Activated CD4-positive, CD25-positive, alpha-beta regulatory T cell treated with anti-CD3 and anti-CD28 coated beads, Interleukin-2, amount 50 U/mL, for 16 hours (primary cell): ENCODE data around the gene MISP3.

Source experiments
- DNase-seq: peaks from one replicate; pipeline ENCODE4 v3.0.0-alpha.2; 2020; ENCODE audit warnings: low read depth, low spot score

MISP3 gene

DNA sequence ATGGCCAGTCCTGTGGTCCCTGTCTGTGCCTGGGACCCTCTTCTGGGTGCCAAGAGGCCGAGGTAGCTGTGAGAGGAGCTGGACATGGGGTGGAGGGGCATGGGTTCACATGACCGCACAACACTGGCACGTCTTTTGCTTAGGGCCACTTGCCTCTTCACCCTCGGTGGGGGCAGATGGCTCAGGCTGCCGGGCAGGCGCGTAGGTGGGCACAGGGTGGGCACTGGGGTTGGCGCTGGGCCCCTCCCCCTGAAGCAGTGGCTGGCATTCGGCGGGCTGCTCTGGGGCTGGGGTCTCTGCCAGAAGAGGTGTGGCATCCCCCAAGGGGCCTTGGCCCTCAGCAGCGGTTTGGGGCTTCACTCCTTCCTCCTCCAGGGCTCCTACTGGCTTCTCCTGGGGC, 19.1 kb upstream of the MISP3 start:
- DNase-seq = no peak

DNA sequence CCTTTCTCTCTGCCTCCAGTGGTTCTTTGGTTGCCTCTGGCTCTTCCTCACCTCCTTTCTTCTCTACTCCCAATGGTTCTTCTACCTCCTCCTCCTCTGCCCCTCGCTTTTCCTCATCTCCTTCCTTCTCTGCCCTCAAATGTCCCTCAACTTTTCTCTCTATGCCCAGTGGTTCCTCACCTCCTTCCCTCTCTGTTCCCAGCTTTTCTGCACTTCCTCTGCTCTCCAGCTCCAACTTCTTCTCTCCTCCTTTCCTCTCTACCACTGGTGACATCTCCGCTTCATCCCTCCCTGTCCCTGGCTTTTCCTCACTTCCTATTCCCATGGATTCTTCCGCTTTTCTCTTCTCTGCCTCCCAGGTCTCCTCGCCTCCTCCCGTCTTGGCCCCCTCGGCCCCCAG, 18.5 kb upstream of the MISP3 start:
- DNase-seq = no peak

DNA sequence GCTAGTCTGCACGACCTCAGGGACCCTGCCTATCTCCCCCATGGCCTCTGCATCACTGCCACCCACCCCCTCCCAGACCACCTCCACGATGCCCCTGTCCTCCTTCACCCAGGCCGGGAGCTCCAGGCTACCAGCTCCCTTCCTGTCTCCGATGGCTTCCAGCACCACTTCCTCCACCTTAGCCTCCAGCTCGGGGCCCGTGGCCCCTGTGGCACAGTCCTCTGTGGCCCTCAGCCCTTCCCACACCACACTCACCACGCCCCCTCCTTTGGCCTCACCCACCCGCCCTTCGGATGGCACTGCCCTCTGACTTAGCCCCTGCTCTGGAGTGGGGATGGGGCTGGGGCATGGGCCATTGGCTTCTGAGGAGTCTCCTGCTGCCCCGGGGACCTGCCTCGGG, 17.9 kb upstream of the MISP3 start:
- no peak for DNase-seq

DNA sequence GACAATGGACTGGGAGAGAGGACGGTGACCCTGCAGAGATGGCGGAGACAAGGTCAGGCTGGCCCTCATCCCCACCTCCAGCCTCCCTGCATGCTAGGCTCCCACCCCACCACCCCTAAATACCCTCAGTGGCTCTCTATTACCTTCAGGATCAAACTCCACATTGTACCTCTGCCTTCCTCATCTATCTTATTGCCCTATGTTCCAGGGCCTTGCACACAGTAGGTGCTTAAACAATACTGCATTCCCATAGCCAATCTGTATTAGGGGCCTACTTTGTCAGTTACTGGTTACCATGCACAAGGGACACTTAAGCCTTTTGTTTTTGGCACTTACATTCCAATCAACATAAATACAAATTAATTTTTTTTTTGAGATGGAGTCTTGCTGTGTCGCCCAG, 17.2 kb upstream of the MISP3 start:
- no peak for DNase-seq

DNA sequence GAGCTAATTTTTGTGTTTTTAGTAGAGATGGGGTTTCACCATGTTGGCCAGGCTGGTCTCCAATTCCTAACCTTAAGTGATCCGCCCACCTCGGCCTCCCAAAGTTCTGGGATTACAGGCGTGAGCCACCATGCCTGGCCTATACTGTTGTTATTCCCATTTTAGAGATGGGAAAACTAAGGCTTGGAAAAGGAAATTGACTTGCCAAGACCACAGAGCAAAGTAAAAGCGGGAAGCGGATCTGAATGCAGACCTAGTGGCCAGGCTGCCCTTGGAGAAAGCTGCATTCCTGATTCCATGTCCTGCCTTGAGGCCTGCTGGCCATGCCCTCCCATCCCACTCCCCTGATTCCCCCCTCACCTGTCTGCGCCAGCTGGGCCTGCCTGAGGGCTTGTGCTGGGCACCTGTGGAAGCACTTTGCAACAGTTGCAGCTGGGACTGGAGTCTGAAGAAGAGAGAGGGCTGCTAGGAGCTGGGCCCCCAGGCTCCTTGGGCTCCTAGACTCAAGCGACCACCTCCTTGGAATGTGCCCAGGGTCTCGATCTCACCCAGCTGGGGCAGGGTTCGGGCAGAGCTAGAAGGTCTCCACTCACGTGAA, 16.4 kb upstream of the MISP3 start:
- DNase-seq = no peak

DNA sequence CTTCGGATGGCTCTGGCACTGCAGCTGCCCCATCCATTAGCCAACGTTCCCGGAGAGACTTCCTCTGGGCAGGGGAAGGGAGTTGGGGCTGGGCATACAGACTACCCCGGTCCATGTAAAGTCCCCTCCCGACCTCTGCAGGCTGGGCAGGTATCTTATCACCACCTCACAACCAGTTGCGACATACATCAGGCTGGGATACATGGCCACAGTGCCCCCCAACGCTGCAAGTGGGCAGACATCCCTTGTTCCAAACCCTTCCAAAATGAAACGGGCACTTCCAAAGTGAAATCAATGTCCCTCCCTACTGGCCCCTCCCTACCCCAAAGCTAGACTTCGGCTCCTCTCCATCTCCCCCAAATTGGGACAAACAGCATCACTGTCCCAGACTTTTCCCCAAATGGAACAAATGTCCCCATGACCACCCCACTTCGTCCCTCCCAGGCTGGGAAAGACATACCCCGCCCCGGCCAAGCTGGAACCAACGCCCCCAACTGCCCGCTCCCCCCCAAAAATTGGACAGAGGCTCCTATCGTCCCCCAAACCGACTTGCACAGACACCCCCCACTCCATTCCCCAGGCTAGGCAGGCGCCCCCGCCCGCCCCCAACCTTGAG, 15.7 kb upstream of the MISP3 start:
- no peak for DNase-seq

DNA sequence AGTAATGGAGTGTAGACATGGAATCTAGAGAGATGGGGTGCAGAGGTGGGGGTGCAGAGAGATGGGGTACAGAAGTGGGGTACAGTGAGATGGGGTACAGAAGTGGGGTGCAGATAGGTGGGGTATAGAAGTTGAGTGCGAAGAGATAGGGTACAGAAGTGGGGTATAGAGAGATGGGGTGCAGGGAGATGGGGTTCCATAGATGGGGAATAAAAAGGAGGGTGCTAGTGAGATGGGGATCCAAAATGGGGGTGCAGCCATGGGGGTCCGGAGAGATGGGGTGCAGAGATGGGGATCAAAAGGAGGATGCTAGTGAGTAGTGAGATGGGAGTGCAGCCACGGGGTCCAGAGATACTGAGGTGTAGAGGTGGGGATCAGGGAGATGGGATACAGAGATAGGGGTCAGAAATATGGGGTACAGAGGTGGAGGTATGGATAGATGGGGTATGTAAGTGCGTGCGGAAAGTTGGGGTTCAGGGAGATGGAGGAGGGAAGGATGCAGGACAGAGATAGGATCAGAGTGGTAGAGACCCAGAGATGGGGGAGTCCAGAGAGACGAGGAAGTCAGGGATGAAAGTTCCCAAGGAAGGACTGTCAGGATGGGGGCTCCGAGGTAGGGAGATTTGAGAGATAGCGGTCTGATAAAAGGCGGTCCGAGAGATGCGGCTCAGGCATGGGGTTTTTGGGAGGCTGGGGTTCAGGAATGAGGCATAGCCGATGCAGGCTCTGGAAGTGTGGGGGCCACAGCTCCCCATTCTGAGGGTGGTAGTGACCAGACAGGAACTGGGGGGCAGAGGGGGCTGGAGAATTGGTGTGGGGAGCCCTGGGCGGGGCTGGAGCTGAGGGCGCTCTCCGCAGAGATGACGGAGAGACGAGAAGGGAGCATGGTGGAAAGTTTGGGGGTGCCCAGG, 14.1 kb upstream of the MISP3 start:
- no peak for DNase-seq

DNA sequence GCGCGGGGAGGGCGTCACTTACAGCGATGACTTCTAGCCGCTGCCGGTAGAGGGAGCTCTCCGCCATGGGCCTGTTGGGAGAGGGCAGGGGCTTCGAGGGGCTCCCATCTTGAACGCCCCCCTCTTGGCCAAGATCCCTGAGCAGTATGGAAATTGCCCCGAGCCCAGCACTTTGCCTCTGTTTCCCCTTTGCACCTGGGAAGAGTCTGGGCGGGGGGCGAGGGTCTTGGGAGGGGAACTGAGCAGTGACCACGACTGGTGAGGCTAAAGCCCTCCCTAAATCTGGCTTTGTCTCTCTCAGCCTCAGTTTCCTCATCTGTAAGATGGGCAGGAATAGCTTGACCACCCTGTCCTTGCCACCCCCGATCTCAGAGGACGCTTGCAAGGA, 13.5 kb upstream of the MISP3 start:
- no peak for DNase-seq

DNA sequence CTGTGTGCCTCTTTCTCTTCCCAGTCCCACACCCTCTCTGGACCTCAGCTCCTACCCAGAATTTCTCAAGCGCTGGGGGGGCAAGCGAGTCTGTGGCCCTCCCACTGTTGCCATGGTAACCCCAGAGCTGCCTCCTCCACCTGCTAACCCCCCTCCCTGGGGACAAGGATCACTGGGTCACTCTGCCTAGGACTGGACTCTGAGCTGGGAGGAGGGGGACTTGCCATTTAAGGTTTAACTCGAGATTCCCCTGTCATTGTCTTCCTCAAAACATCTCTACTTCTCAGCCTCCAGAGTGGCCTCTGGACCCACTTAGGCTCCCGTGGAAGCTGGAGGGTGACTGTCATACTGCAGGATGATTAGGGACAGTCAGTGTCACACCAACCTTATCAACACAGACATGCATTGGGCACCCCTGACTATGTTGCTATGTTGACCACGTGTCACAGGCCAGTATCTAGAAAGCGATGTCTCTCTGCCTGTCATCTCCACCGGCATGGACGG, 12.9 kb upstream of the MISP3 start:
- no peak for DNase-seq

DNA sequence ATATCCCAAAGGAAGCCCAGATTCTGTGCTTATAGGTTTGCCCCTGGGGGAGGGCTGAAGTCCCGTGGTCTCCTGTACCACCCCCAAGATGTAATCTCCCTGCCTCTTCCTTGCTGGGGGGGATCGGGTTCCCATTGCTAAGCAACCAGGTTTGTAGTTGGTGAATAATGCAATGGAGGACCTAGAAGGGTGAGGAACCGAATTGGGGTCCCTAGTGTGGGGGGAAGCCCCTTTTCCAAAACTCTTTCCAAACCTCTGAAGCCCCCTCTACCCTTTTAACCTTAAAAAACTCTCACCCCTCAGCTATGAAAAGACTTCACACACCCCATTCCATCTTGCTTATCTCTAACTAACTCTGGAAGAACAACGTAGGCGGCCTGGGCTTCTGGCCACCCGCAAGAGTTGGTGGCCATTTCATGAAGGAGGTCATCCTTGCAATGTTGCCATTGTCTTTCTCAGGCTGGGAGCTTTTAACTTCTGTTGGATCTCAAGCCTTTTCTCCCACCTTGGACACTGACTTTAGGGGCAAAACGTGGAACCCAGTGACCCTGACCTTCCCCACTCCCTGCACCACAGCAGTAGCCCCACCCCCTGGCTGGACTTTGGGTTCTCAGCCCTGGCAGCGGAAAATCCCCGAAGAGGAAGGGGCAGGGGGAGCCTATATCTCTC, 11.4 kb upstream of the MISP3 start:
- DNase-seq = no peak

DNA sequence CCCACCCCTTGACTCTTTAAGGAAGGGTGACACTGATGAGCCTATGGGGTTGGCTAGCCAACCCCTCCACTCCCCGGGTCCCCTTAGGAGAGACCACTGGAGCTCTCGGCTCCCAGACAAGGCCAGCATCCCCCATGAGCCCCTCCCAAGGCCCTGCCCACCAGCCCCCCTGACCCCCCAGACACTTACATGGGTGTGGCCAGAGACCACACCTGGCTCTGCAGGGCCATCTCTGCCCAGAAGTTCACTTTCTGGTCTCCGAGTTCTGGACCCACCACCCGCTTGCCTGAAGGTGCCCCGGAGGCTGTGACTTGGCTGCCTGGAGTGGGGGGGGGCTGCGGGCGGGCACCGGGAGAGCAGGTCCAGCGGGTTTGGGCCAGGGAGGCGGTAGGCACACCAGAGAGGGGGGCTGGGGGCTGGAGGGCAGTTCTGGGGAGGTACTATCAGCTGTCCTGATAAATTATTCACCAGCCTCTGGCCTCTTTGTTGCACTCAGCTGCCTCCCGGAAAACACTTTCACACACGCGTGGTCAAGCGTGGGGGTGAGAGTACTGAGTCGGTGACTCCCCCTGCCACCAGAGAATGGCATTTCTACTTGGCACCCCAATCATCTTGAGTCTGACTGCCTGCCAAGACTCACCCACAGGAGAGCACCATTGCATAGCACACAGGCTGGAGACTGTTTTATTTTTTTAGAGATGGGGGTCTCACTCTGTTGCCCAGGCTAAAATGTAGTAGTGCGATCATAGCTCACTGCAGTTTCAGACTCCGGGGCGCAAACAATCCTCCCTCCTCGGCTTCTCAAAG, 10.6 kb upstream of the MISP3 start, which contains the start of gene PALM3:
PALM3 (minus strand) TSS at position 326 of the 807 bp plus-strand sequence; CDS start at position 230, 96 bp downstream.
- no peak for DNase-seq

DNA sequence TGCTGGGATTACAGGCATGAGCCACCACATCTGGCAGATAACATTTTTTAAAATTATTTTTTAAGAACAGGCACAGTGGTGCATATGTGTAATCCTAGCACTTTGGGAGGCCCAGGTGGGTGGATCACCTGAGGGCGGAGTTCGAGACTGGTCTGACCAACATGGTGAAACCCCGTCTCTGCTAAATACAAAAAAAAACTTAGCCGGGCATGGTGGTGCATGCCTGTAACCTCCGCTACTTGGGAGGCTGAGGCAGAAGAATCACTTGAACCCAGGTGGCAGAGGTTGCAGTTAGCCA, 10.1 kb upstream of the MISP3 start:
- no peak for DNase-seq

DNA sequence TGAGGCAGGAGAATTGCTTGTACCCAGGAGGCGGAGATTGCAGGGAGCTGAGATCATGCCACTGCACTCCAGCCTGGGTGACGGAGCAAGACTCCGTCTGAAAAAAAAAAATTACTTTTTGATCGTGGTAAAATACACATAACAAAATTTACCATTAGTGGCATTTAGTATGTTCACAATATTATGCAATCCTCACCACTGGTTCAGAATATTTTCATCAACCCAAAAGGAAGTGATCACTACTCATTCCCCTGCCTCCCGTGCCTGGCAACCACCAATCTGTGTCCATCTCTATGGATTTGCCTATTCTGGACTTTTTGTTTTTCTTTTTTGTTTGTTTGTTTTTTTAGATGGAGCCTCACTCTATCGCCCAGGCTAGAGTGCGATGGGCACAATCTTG, 9.5 kb upstream of the MISP3 start:
- DNase-seq = no peak

DNA sequence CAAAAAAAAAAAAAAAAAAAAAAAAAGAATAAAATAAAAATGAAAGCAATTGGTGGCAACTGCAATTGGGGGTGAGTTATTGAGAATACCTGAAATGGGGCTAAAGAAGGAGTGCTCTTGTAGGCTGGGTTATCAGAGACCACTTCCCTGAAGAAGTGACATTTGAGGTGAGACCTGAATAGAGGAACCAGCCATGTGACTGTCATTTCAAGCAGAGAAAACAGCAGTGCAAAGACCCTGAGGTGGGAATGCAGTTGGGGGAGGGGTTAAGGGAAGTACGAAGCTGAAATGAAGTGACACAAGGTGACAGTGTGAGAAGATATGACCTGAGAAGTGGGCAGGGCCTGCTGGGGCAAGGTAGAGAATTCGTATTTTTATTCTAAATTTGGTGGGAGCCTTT, 6.5 kb upstream of the MISP3 start:
- DNase-seq = no peak

DNA sequence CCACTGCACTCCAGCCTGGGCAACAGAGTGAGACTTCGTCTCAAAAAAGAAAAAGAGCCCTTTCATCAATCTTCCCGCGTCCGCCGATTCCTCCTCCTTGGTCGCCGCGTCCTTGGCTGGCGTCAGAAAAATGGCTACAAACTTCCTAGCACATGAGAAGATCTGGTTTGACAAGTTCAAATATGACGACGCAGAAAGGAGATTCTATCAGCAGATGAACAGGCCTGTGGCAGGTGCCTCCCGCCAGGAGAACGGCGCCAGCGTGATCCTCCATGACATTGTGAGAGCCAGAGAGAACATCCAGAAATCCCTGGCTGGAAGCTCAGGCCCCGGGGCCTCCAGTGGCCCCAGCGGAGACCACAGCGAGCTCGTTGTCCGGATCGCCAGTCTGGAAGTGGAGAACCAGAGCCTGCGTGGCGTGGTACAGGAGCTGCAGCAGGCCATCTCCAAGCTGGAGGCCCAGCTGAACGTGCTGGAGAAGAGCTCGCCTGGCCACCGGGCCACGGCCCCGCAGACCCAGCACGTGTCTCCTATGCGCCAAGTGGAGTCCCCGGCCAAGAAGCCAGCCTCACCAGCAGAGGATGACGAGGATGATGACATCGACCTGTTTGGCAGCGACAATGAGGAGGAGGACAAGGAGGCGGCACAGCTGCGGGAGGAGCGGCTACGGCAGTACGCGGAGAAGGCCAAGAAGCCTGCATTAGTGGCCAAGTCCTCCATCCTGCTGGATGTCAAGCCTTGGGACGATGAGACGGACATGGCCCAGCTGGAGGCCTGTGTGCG, 2.1 kb upstream of the MISP3 start:
- no peak for DNase-seq

DNA sequence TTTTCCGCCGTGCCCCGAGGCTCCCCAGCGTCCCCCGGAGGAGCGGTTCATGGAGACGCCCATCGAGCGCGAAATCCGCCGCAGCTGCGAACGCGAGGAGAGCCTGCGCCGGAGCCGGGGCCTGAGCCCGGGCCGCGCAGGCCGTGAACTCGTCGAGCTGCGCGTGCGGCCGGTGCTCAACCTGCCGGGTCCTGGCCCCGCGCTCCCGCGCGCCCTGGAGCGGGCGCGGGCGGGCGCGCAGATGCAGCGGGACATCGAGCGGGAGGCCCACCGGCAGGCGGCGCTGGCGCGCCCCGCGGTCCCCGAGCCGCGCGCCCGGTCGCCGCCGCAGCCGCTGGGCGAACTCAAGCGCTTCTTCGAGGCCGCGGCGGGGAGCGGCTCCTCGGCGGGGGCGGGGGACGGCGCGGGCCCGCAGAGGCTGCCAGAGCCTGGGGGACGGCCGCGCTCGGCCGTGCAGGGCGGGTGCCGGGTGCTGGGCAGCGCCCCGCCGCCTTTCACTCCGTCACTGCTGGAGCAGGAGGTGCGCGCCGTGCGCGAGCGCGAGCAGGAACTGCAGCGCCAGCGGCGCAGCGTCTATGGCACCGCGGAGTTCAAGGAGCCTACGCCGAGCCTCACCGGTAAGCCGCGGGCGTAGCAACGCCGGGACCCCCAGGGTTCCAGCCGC, 807 bp downstream of the MISP3 start:
- DNase-seq = no peak

DNA sequence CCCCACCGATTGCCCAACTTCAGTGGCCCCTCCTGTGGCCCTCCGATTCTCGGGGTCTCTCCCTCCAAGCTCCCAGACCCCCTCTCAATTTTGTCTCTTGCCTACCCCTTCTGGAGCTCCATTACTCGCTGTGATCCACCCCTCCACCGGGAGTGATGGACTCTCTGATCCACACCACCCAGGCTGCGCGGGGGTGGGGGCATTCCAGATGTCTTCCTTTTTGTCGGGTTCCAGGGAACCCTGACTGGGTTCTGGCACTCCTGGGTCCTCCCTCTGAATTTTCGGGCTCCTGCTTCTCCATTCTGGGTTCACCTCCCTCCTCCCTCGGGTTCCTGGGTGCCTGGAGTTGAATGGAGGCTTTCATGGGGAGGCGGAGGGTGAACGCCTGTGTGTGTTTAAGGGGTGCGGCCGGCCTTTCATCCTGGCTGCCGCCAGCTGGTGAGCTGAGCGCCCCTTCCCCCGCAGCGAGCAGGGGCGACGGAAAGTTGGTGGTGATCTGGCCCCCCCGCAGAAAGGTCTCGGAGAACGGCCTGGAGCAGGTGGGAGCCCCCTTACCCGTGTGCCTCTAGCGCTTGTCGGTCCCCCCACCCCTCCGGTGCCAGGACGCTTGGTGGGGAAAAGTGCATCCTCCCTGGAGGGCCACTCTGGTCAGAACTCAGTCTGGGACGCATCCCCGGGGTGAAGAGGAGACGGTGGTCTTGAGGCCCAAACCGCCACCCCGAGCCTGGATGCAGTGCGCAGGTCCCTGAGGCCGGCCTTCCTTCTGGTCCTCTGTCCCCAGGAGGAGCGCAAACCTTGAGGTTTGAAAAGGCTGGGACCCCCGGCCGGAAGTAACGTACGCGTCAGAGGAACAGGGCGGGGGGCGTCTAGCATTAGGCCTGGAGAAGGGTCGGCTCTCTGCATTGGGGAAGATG, 1.6 kb downstream of the MISP3 start:
- no peak for DNase-seq

DNA sequence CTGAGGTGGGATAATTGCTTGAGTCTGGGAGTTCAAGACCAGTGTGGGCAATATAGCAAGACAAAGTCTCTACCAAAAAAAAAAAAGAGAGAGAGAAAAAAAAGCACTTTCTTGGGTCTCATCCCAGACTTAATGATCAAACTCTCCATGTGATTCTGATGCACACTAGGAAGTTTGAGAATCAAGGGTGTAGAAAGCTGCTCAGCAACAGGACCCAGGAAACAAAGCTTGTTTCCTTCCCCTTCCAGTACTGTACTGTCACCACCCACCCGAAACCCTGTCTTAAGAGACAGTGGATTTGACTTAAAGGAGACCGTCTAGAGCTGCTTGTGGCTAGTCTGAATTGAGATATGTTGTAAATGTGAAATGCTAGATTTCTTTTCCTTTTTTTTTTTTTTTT, 5.8 kb downstream of the MISP3 start:
- DNase-seq = no peak
